DND-41 (cell line): Measurements from ENCODE around the gene GABRP.

Source experiments
- CTCF ChIP-seq: IDR thresholded peaks from 2 replicates; pipeline ENCODE4 v1.5.1; 2012; ENCODE audit warnings: borderline replicate concordance, low read length, moderate library complexity, mild to moderate bottlenecking; ENCODE audit not compliant: poor library complexity, severe bottlenecking; ENCODE audit errors: extremely low read depth
- EZH2 ChIP-seq: IDR thresholded peaks from 3 replicates; pipeline ENCODE4 v1.6.1; 2012; ENCODE audit warnings: borderline replicate concordance, low read depth, mild to moderate bottlenecking, moderate library complexity, low read length, inconsistent platforms; ENCODE audit not compliant: severe bottlenecking

- no peak for TF ChIP-seq CTCF
- TF ChIP-seq EZH2 = no peak
These were observed 77.5 kb downstream of the GABRP start for GRCh38 chr5:170860818-170861666.
